Measurements from ENCODE around the gene SMCO3. TPM values are rescaled to one million over a fixed set of nuclear protein-coding genes. Genes with fewer than 3 reads are reported as not detected.

The SMCO3 gene
- total RNA-seq, 1 experiment from 2014 or later = not detected

DNA sequence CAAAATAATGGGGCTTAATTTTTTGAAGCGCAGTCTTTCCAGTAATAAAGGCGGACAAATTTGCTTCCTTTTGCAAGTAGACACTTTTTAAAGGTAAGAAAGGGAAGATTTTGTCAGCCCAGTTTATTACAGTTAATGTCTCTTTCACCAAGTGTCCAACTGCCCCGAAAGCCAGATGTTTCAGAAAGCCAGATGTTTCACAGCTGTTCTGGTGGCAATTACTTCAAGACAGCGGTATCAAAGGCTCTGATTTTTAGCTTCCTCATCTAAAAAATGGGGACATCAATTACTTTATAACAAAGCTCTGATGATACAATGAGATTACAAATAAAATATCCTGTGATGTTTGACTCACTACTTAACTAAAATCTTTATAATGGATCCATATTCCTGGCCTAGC, 11.7 kb downstream of the SMCO3 start:
- no peak overlapping the region for H3K27ac Mint-ChIP-seq
- POLR2A ChIA-PET = interaction anchor here (1.1 to 3.0 kb wide), 5 partner anchors 9 to 32 kb away, joined by 3 to 23 read pairs (median 4); a partner anchor contains a TSS
- no peak for TF ChIP-seq ZNF416 (CRISPR knock-in tag; IDR thresholded peaks at IDR 0.05)
- TF ChIP-seq, protein P1, sequence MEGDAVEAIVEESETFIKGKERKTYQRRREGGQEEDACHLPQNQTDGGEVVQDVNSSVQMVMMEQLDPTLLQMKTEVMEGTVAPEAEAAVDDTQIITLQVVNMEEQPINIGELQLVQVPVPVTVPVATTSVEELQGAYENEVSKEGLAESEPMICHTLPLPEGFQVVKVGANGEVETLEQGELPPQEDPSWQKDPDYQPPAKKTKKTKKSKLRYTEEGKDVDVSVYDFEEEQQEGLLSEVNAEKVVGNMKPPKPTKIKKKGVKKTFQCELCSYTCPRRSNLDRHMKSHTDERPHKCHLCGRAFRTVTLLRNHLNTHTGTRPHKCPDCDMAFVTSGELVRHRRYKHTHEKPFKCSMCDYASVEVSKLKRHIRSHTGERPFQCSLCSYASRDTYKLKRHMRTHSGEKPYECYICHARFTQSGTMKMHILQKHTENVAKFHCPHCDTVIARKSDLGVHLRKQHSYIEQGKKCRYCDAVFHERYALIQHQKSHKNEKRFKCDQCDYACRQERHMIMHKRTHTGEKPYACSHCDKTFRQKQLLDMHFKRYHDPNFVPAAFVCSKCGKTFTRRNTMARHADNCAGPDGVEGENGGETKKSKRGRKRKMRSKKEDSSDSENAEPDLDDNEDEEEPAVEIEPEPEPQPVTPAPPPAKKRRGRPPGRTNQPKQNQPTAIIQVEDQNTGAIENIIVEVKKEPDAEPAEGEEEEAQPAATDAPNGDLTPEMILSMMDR (IDR thresholded peaks at IDR 0.05) = no peak
- TF ChIP-seq, protein P2, sequence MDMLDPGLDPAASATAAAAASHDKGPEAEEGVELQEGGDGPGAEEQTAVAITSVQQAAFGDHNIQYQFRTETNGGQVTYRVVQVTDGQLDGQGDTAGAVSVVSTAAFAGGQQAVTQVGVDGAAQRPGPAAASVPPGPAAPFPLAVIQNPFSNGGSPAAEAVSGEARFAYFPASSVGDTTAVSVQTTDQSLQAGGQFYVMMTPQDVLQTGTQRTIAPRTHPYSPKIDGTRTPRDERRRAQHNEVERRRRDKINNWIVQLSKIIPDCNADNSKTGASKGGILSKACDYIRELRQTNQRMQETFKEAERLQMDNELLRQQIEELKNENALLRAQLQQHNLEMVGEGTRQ (CRISPR knock-in tag; IDR thresholded peaks at IDR 0.05) = no peak
- TF ChIP-seq ZNF396 (CRISPR knock-in tag; IDR thresholded peaks at IDR 0.05; ENCODE audit: borderline replicate concordance) = no peak
- no peak for TF ChIP-seq SMAD4 (CRISPR knock-in tag; IDR thresholded peaks at IDR 0.05)
- TF ChIP-seq GRHL2 (CRISPR knock-in tag; IDR thresholded peaks at IDR 0.05; ENCODE audit: insufficient replicate concordance, severe bottlenecking) = no peak
- no peak for TF ChIP-seq GTF2I (CRISPR knock-in tag; conservative IDR thresholded peaks at IDR 0.05)
- TF ChIP-seq, protein P3, sequence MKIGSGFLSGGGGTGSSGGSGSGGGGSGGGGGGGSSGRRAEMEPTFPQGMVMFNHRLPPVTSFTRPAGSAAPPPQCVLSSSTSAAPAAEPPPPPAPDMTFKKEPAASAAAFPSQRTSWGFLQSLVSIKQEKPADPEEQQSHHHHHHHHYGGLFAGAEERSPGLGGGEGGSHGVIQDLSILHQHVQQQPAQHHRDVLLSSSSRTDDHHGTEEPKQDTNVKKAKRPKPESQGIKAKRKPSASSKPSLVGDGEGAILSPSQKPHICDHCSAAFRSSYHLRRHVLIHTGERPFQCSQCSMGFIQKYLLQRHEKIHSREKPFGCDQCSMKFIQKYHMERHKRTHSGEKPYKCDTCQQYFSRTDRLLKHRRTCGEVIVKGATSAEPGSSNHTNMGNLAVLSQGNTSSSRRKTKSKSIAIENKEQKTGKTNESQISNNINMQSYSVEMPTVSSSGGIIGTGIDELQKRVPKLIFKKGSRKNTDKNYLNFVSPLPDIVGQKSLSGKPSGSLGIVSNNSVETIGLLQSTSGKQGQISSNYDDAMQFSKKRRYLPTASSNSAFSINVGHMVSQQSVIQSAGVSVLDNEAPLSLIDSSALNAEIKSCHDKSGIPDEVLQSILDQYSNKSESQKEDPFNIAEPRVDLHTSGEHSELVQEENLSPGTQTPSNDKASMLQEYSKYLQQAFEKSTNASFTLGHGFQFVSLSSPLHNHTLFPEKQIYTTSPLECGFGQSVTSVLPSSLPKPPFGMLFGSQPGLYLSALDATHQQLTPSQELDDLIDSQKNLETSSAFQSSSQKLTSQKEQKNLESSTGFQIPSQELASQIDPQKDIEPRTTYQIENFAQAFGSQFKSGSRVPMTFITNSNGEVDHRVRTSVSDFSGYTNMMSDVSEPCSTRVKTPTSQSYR (CRISPR knock-in tag; IDR thresholded peaks at IDR 0.05) = no peak
- TF ChIP-seq, protein P4, sequence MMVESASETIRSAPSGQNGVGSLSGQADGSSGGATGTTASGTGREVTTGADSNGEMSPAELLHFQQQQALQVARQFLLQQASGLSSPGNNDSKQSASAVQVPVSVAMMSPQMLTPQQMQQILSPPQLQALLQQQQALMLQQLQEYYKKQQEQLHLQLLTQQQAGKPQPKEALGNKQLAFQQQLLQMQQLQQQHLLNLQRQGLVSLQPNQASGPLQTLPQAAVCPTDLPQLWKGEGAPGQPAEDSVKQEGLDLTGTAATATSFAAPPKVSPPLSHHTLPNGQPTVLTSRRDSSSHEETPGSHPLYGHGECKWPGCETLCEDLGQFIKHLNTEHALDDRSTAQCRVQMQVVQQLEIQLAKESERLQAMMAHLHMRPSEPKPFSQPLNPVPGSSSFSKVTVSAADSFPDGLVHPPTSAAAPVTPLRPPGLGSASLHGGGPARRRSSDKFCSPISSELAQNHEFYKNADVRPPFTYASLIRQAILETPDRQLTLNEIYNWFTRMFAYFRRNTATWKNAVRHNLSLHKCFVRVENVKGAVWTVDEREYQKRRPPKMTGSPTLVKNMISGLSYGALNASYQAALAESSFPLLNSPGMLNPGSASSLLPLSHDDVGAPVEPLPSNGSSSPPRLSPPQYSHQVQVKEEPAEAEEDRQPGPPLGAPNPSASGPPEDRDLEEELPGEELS (CRISPR knock-in tag; IDR thresholded peaks at IDR 0.05) = no peak
- TF ChIP-seq JUN (CRISPR knock-in tag; IDR thresholded peaks at IDR 0.05) = no peak
- TF ChIP-seq, protein P5, sequence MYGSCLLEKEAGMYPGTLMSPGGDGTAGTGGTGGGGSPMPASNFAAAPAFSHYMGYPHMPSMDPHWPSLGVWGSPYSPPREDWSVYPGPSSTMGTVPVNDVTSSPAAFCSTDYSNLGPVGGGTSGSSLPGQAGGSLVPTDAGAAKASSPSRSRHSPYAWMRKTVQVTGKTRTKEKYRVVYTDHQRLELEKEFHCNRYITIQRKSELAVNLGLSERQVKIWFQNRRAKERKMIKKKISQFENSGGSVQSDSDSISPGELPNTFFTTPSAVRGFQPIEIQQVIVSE (CRISPR knock-in tag; IDR thresholded peaks at IDR 0.05; ENCODE audit: borderline replicate concordance) = no peak
- TF ChIP-seq, protein P6, sequence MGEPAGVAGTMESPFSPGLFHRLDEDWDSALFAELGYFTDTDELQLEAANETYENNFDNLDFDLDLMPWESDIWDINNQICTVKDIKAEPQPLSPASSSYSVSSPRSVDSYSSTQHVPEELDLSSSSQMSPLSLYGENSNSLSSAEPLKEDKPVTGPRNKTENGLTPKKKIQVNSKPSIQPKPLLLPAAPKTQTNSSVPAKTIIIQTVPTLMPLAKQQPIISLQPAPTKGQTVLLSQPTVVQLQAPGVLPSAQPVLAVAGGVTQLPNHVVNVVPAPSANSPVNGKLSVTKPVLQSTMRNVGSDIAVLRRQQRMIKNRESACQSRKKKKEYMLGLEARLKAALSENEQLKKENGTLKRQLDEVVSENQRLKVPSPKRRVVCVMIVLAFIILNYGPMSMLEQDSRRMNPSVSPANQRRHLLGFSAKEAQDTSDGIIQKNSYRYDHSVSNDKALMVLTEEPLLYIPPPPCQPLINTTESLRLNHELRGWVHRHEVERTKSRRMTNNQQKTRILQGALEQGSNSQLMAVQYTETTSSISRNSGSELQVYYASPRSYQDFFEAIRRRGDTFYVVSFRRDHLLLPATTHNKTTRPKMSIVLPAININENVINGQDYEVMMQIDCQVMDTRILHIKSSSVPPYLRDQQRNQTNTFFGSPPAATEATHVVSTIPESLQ (CRISPR knock-in tag; IDR thresholded peaks at IDR 0.05) = no peak
- TF ChIP-seq ZNF232 (CRISPR knock-in tag; IDR thresholded peaks at IDR 0.05) = no peak
- TF ChIP-seq SP1 (CRISPR knock-in tag; conservative IDR thresholded peaks at IDR 0.05) = no peak
- TF ChIP-seq RORB (CRISPR knock-in tag; IDR thresholded peaks at IDR 0.05) = no peak
- TF ChIP-seq PRRX2 (CRISPR knock-in tag; IDR thresholded peaks at IDR 0.05) = no peak
- no peak for TF ChIP-seq HMGA2 (CRISPR knock-in tag; IDR thresholded peaks at IDR 0.05)
- TF ChIP-seq, protein P7, sequence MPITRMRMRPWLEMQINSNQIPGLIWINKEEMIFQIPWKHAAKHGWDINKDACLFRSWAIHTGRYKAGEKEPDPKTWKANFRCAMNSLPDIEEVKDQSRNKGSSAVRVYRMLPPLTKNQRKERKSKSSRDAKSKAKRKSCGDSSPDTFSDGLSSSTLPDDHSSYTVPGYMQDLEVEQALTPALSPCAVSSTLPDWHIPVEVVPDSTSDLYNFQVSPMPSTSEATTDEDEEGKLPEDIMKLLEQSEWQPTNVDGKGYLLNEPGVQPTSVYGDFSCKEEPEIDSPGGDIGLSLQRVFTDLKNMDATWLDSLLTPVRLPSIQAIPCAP (CRISPR knock-in tag; IDR thresholded peaks at IDR 0.05) = no peak
- TF ChIP-seq, protein P8, sequence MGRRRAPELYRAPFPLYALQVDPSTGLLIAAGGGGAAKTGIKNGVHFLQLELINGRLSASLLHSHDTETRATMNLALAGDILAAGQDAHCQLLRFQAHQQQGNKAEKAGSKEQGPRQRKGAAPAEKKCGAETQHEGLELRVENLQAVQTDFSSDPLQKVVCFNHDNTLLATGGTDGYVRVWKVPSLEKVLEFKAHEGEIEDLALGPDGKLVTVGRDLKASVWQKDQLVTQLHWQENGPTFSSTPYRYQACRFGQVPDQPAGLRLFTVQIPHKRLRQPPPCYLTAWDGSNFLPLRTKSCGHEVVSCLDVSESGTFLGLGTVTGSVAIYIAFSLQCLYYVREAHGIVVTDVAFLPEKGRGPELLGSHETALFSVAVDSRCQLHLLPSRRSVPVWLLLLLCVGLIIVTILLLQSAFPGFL (CRISPR knock-in tag; IDR thresholded peaks at IDR 0.05; ENCODE audit: borderline replicate concordance) = no peak
- no peak for TF ChIP-seq NFE2L1 (CRISPR knock-in tag; IDR thresholded peaks at IDR 0.05)
- no peak for ATAC-seq
- CTCF ChIA-PET = interaction anchor here (0.5 to 1.6 kb wide), 2 partner anchors 46 to 78 kb away, joined by 3 to 7 read pairs; no protein-coding TSS in a partner anchor
- no peaks in the 10 kb centered on the region for H3K9me3 Mint-ChIP-seq
- no peaks in the 10 kb centered on the region for H3K27me3 Mint-ChIP-seq (ENCODE audit: low read depth)
- peaks cover 28% of the 10 kb centered on the region for H3K36me3 Mint-ChIP-seq
- no peak overlapping the region for H3K4me3 Mint-ChIP-seq
- H3K4me1 Mint-ChIP-seq = peaks cover 17% of the 10 kb centered on the region
- DNase-seq (ENCODE audit: low spot score) = no peak

All from WTC11 (cell line).